ENCODE measurements around the gene ANKRD29.

ANKRD29 gene

DNA sequence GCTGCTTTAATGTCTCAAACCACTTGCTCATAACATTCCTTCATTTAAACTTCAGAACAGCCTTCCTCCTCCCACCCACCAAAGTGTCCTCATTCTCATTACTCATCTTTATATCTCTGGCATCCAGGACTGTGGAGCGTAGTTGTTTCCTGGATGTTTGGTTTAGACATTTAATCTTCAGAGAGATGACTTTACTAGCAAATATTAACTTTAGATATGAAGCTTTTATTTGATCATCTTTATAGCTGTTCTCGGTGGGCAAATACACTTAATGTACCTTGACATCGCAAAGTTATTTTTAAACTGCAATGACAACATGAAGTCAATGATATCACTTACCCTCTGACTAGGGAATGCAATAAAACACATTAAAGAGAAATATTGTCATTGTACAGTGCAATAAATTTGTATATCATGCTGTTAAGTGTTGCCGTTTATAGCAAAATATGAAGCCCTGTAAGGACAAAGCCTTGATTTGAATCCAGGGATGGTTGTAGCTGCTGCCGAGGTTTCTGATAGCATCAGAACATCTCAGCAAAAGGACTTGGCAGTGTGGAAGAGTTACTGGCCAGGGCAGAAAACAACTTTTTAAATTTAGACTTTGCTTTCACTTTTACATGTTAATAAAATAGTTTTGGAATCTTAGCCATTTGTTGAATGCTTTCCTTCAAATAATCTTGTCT, 21.9 kb upstream of the ANKRD29 start:
- no peak overlapping the region for H3K4me3 ChIP-seq (ENCODE audit: control insufficient read depth, low read depth, low read length)
- peak; percentile 58 for DNase-seq (ENCODE audit: low read depth)

DNA sequence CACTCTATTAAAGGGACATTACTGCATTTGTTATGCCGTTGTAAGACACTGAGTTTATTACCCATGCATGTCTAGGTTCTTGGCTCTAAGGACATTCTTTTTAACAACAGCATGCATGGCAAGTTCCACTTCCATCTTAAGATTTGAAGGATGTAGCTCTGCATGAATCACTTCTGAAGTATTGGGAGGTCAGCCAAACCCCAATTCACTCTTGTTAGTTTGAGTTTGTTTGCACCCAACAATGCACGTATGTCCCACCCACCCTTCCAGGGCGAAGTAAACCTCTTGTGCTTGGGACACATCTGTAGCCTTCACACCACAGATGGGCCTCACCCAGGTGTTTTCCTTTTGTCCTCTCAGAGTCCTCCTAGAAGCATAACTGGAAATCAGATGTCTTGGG, 21.0 kb upstream of the ANKRD29 start:
- DNase-seq (ENCODE audit: low read depth) = peak; percentile 61
- no peak overlapping the region for H3K4me3 ChIP-seq (ENCODE audit: control insufficient read depth, low read depth, low read length)
- TF ChIP-seq, protein P1, sequence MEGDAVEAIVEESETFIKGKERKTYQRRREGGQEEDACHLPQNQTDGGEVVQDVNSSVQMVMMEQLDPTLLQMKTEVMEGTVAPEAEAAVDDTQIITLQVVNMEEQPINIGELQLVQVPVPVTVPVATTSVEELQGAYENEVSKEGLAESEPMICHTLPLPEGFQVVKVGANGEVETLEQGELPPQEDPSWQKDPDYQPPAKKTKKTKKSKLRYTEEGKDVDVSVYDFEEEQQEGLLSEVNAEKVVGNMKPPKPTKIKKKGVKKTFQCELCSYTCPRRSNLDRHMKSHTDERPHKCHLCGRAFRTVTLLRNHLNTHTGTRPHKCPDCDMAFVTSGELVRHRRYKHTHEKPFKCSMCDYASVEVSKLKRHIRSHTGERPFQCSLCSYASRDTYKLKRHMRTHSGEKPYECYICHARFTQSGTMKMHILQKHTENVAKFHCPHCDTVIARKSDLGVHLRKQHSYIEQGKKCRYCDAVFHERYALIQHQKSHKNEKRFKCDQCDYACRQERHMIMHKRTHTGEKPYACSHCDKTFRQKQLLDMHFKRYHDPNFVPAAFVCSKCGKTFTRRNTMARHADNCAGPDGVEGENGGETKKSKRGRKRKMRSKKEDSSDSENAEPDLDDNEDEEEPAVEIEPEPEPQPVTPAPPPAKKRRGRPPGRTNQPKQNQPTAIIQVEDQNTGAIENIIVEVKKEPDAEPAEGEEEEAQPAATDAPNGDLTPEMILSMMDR (conservative IDR thresholded peaks at IDR 0.05; ENCODE audit: control insufficient read depth, insufficient read depth, low read depth, low read length) = no peak

More for the DNA sequence above, 21.9 kb upstream of the ANKRD29 start:
- TF ChIP-seq, protein P1 (conservative IDR thresholded peaks at IDR 0.05; ENCODE audit: control insufficient read depth, insufficient read depth, low read depth, low read length) = no peak

DNA sequence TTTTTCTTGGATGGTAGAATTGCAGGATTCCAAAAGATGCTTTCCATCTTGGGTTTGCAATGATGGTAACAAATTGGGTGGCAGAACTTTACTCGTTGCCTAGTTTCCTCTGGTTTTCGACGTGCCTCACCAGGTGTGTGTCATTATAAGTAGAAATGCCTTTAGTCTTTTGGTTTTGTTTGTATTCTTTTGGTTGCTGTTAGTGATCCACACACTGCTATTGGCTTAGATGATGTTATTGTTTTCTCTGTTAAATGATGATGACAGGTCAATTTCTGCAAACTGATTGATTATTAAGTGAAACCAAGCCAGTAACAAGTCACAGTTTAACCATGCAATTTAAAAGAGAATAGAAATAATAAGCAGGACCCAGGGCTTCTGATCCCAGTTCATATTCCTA, 20.4 kb upstream of the ANKRD29 start:
- no peak overlapping the region for H3K4me3 ChIP-seq (ENCODE audit: control insufficient read depth, low read depth, low read length)
- TF ChIP-seq, protein P1 (conservative IDR thresholded peaks at IDR 0.05; ENCODE audit: control insufficient read depth, insufficient read depth, low read depth, low read length) = no peak
- DNase-seq (ENCODE audit: low read depth) = no peak

DNA sequence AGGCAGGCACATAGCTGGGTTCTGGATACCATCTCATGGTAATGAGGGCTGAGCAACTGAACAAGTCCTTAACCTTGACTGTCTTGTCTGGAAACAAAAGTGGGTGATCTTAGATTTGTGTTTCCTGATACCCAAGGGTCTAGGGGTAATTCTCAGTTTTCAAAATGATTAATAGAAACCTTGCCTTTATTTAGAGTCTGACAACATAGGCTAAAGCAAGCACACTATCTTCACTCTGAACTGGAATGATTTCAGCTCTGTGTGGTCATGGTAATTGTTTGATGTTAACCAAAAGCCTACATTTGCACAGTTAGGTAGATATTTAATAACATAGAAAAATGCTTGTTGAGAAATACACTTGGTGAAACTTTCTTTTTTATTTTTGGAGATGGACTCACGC, 19.8 kb upstream of the ANKRD29 start:
- no peak overlapping the region for H3K4me3 ChIP-seq (ENCODE audit: control insufficient read depth, low read depth, low read length)
- DNase-seq (ENCODE audit: low read depth) = no peak
- TF ChIP-seq, protein P1 (conservative IDR thresholded peaks at IDR 0.05; ENCODE audit: control insufficient read depth, insufficient read depth, low read depth, low read length) = no peak

DNA sequence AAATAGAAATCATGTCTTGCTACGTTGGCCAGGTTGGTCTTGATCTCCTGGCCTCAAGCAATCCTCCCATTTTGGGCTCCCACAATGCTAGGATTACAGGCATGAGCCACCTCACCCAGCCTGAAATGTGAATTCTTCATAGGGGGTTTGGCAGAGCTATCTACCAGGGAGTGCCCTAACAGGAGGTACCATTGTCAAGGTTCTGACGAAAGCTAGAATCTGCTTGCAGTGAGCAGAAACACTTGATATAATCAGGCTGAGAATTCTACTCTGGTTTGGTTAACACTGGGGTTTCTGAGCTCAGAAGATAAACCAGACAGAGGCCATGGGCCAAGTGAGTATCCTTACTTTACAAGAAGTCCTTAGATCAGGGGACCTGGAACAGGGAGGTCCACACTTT, 19.3 kb upstream of the ANKRD29 start:
- no peak for DNase-seq (ENCODE audit: low read depth)
- TF ChIP-seq, protein P1 (conservative IDR thresholded peaks at IDR 0.05; ENCODE audit: control insufficient read depth, insufficient read depth, low read depth, low read length) = no peak
- H3K4me3 ChIP-seq (ENCODE audit: control insufficient read depth, low read depth, low read length) = no peak overlapping the region

DNA sequence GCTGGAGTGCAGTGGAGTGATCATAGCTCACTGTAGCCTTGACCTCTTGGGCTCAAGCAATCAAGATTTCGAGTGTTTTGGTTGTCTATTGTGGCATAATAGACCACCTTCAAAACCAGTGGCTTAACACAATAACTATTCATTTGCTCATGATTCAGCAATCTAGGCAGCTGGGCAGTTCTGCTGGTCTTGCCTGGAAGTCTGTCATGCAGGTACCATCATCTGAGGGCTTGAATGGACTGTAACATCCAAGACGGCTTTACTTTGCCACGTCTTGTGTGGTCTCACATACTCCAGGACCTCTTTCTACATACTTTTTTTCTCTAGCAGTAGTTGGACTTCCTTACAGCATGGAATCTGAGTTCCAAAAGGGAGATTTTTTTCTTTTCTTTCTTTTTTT, 13.2 kb upstream of the ANKRD29 start:
- H3K4me3 ChIP-seq (ENCODE audit: control insufficient read depth, low read depth, low read length) = no peak overlapping the region
- DNase-seq (ENCODE audit: low read depth) = no peak
- TF ChIP-seq, protein P1 (conservative IDR thresholded peaks at IDR 0.05; ENCODE audit: control insufficient read depth, insufficient read depth, low read depth, low read length) = no peak

DNA sequence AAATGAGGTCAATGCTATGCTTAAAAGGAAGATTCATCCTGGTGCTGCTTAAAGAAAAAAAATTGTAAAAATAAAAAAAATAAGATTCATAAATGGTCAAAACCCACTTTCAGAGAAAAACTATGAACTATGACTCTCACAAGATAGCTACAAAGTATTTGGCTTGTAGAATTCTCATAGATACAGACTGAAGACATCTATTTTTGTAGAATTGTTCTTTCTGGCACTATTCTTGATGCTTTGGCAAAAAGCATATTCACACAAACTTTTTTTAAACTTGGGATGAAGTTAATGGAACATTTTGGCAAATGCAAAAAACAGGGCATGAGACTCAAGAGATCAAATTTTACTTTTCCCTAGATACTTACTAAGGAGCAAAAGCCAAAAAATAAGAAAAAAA, 12.5 kb upstream of the ANKRD29 start:
- TF ChIP-seq, protein P1 (conservative IDR thresholded peaks at IDR 0.05; ENCODE audit: control insufficient read depth, insufficient read depth, low read depth, low read length) = no peak
- H3K4me3 ChIP-seq (ENCODE audit: control insufficient read depth, low read depth, low read length) = no peak overlapping the region
- DNase-seq (ENCODE audit: low read depth) = no peak
